PC-3 (cell line): ENCODE measurements around the gene TMEM59. TPM values are rescaled to one million over a fixed set of nuclear protein-coding genes. Genes with fewer than 3 reads are reported as not detected.
"Not testable (repeated sequence)": the region's sequence is repeated elsewhere in the genome, so short reads cannot be mapped to it uniquely, and the experiment has no call there.

Source experiments
- ATAC-seq: fragments of 200-7000 bp; cut with Tn5 transposase; 2 replicates; pipeline ENCODE4 v1.9.1; 2020; ENCODE audit warnings: mild to moderate bottlenecking, moderate library complexity
- BruUV-seq: library from RNA; stranded (reverse); fragments of 400-500 nt; replicated peaks from 2 replicates; lab custom pipeline; 2021; lab: Mats Ljungman, UMichigan
- CTCF ChIA-PET: fragments of 300-600 bp; sonication (Branson Sonifier 250); formaldehyde crosslinking; loops from one replicate; lab custom pipeline; 2022; ENCODE audit warnings: antibody characterized with exemption; lab: Charles Lee
- POLR2A ChIA-PET: fragments of 300-600 bp; sonication (Branson Sonifier 250); formaldehyde crosslinking; loops from one replicate; lab custom pipeline; 2022; ENCODE audit warnings: antibody characterized with exemption; ENCODE audit not compliant: unreplicated experiment; lab: Charles Lee
- DNase-seq: peaks from one replicate; pipeline ENCODE4 v3.0.0-alpha.2; 2015
- H2AFZ ChIP-seq: fragments of 300-600 bp; sonication (generic); 2 replicates; pipeline ENCODE4 v1.6.0; 2016; ENCODE audit warnings: antibody characterized with exemption, low read length
- H3F3A ChIP-seq: fragments of 300-600 bp; sonication (generic); one replicate; pipeline ENCODE4 v1.6.0; 2017; ENCODE audit warnings: antibody characterized with exemption, low read length, control low read depth, mild to moderate bottlenecking; ENCODE audit not compliant: unreplicated experiment
- H3K27ac ChIP-seq: fragments of 300-600 bp; sonication (generic); 2 replicates; pipeline ENCODE4 v1.5.1; 2016; ENCODE audit warnings: mild to moderate bottlenecking, low read length
- H3K27me3 ChIP-seq: fragments of 300-600 bp; sonication (generic); 2 replicates; pipeline ENCODE4 v1.6.1; 2016; ENCODE audit warnings: low read length, mixed read lengths
- H3K36me3 ChIP-seq: fragments of 300-600 bp; sonication (generic); 2 replicates; pipeline ENCODE4 v1.6.1; 2016; ENCODE audit warnings: low read depth, mixed run types, low read length, mixed read lengths
- H3K4me1 ChIP-seq: fragments of 300-600 bp; sonication (generic); 2 replicates; pipeline ENCODE4 v1.5.1; 2016; ENCODE audit warnings: low read length; ENCODE audit not compliant: insufficient read depth
- H3K4me2 ChIP-seq: fragments of 300-600 bp; sonication (generic); 2 replicates; pipeline ENCODE4 v1.6.0; 2016; ENCODE audit warnings: low read length
- H3K4me3 ChIP-seq: fragments of 300-600 bp; sonication (generic); 2 replicates; pipeline ENCODE4 v1.5.1; 2016; ENCODE audit warnings: mild to moderate bottlenecking, low read length, mixed read lengths
- H3K79me2 ChIP-seq: fragments of 300-600 bp; sonication (generic); 2 replicates; pipeline ENCODE4 v1.6.1; 2017; ENCODE audit warnings: low read length, mixed read lengths
- H3K9ac ChIP-seq: fragments of 300-600 bp; sonication (generic); 2 replicates; pipeline ENCODE4 v1.6.0; 2016; ENCODE audit warnings: mild to moderate bottlenecking, low read length
- H3K9me2 ChIP-seq: fragments of 300-600 bp; sonication (generic); replicated peaks from 2 replicates; pipeline ENCODE4 v1.6.1; 2016; ENCODE audit warnings: mixed run types, low read length, mixed read lengths
- H3K9me3 ChIP-seq: fragments of 300-600 bp; sonication (generic); 2 replicates; pipeline ENCODE4 v1.6.1; 2016; ENCODE audit warnings: low read length, mixed read lengths
- H4K20me1 ChIP-seq: fragments of 300-600 bp; sonication (generic); 2 replicates; pipeline ENCODE4 v1.6.1; 2016; ENCODE audit warnings: low read length, mixed read lengths
- CTCF ChIP-seq: fragments of 300-600 bp; sonication (generic); conservative IDR thresholded peaks from 2 replicates; pipeline ENCODE4 v1.5.1; 2017; ENCODE audit warnings: antibody characterized with exemption, low read depth, mild to moderate bottlenecking, low read length
- EZH2 ChIP-seq: fragments of 300-600 bp; sonication (generic); IDR thresholded peaks from one replicate; pipeline ENCODE4 v1.6.1; 2017; ENCODE audit warnings: antibody characterized with exemption, mild to moderate bottlenecking, low read length; ENCODE audit not compliant: unreplicated experiment
- EZH2phosphoT487 ChIP-seq: fragments of 300-600 bp; sonication (generic); IDR thresholded peaks from 2 replicates; pipeline ENCODE4 v1.6.1; 2018; ENCODE audit warnings: mild to moderate bottlenecking, antibody characterized with exemption, low read length, borderline replicate concordance
- intact Hi-C: fragments of 100-400 bp; cut with micrococcal nuclease; formaldehyde crosslinking; loops from 2 replicates; pipeline ENCODE4 v1.9.0; 2023
- total RNA-seq: library from RNA; depleted of rRNA; stranded (reverse); fragments of >200 nt; gene quantifications from 2 replicates; pipeline ENCODE4 v1.2.3, GENCODE V29; 2014

The TMEM59 gene
- total RNA-seq, 1 experiment from 2014 or later = 133 TPM

GRCh38 chr1:54024358-54024757 lies 28.6 kb downstream of the TMEM59 start:
- DNase-seq (no peak), ATAC-seq (no peak)
- Histone ChIP-seq H3F3A (no peaks in the 10 kb centered on the region), H3K4me3 (no peak overlapping the region), H3K27me3 (no peaks in the 10 kb centered on the region), H4K20me1 (no peaks in the 10 kb centered on the region), H3K27ac (no peak overlapping the region), H3K79me2 (no peaks in the 10 kb centered on the region), H3K9me3 (no peaks in the 10 kb centered on the region), H3K36me3 (no peaks in the 10 kb centered on the region), H2AFZ (no peak overlapping the region), H3K4me1 (no peaks in the 10 kb centered on the region), H3K4me2 (no peak overlapping the region), H3K9me2 (no peaks in the 10 kb centered on the region), H3K9ac (no peak overlapping the region)
- ChIA-PET CTCF (no interaction called here), POLR2A (no interaction called here)
- no TSS peak for BruUV-seq
- TF ChIP-seq CTCF = no peak
- TF ChIP-seq EZH2 = no peak
- TF ChIP-seq EZH2phosphoT487 = no peak
- intact Hi-C loops = no loop called here

DNA sequence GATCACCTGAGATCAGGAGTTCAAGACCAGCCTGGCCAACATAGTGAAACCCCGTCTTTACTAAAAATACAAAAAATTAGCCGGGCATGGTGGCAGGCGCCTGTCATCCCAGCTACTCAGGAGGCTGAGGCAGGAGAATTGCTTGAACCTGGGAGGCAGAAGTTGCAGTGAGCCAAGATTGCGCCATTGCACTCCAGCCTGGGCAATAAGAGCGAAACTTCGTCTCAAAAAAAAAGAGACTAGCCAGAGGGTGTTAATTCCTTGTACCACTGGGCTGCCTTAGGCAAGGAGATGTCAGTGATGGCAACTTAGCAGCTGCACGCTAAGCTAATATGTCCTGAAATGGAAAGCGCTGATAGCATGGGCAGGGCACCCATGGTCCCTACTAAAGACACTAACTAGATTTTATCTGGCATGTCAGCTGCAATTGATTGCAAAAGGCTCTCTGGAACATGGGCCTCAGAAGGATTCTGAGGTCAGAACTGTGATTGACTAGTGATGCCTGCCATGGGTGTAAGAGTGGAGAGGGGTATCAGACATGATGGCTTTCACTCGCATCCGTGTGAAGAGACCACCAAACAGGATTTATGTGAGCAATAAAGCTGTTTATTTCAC lies 33.3 kb downstream of the TMEM59 start:
- CTCF ChIA-PET, H4K20me1 ChIP-seq, H3K9me3 ChIP-seq, H2AFZ ChIP-seq, H3K27ac ChIP-seq, POLR2A ChIA-PET, DNase-seq, H3K9ac ChIP-seq, BruUV-seq, H3K4me3 ChIP-seq, H3K36me3 ChIP-seq, H3K9me2 ChIP-seq, H3F3A ChIP-seq, H3K27me3 ChIP-seq, H3K4me1 ChIP-seq, H3K79me2 ChIP-seq, H3K4me2 ChIP-seq, ATAC-seq, intact Hi-C loops: not testable (repeated sequence)

GRCh38 chr1:54018635-54019034 lies 34.4 kb downstream of the TMEM59 start:
- ChIA-PET POLR2A (no interaction called here), CTCF (no interaction called here)
- Histone ChIP-seq H3K4me3 (no peak overlapping the region), H3K79me2 (no peaks in the 10 kb centered on the region), H3K4me1 (peaks cover 10% of the 10 kb centered on the region), H3K9me3 (no peaks in the 10 kb centered on the region), H2AFZ (no peak overlapping the region), H3K36me3 (no peaks in the 10 kb centered on the region), H3F3A (no peaks in the 10 kb centered on the region), H3K9me2 (no peaks in the 10 kb centered on the region), H3K27me3 (no peaks in the 10 kb centered on the region), H3K27ac (no peak overlapping the region), H4K20me1 (no peaks in the 10 kb centered on the region), H3K9ac (no peak overlapping the region), H3K4me2 (no peak overlapping the region)
- intact Hi-C loops = no loop called here
- TF ChIP-seq CTCF = no peak
- ATAC-seq = no peak
- no peak for DNase-seq
- no TSS peak for BruUV-seq
